Mucosa of rectum (tissue), 2 donors: Measurements from ENCODE around the gene TPM1.

Experiments used
- H3K27ac ChIP-seq, 2 donors: one replicate each; pipeline ENCODE4 v1.7.0; 2013; ENCODE audit warnings: inconsistent platforms in 2 of 2, low read depth in 2 of 2, low read length in 2 of 2
- H3K27me3 ChIP-seq, 2 donors: one replicate each; pipeline ENCODE4 v1.7.0; 2013; ENCODE audit warnings: low read length in 2 of 2; ENCODE audit not compliant: control insufficient read depth in 2 of 2, insufficient read depth in 2 of 2
- H3K36me3 ChIP-seq, 2 donors: one replicate each; pipeline ENCODE4 v1.7.0; 2013; ENCODE audit warnings: low read length in 2 of 2; ENCODE audit not compliant: control insufficient read depth in 2 of 2, insufficient read depth in 2 of 2
- H3K4me1 ChIP-seq, 2 donors: one replicate each; pipeline ENCODE4 v1.7.0; 2013; ENCODE audit warnings: low read length in 2 of 2, mild to moderate bottlenecking in 1 of 2; ENCODE audit not compliant: control insufficient read depth in 2 of 2, insufficient read depth in 2 of 2
- H3K4me3 ChIP-seq, 2 donors: one replicate each; pipeline ENCODE4 v1.7.0; 2013; ENCODE audit warnings: low read length in 2 of 2
- H3K9ac ChIP-seq, 2 donors: one replicate each; pipeline ENCODE4 v1.7.0; 2013; ENCODE audit warnings: low read length in 2 of 2, low read depth in 1 of 2, mild to moderate bottlenecking in 1 of 2
- H3K9me3 ChIP-seq, 2 donors: one replicate each; pipeline ENCODE4 v1.7.0; 2013; ENCODE audit warnings: low read length in 2 of 2; ENCODE audit not compliant: control insufficient read depth in 2 of 2
- donor health status: healthy.
- donor health status: Normal muscosa, but diverticular disease.

Gene TPM1

GRCh38 chr15:63052961-63053698 lies 10.6 kb downstream of the TPM1 start:
- H3K36me3 ChIP-seq, result peaks cover 18% of the 10 kb centered on the region in 2 donors
- peaks cover 39 to 52% of the 10 kb centered on the region in 2 donors for H3K4me1 ChIP-seq
- no peaks in the 10 kb centered on the region for H3K27me3 ChIP-seq

GRCh38 chr15:63054281-63054683 lies 11.7 kb downstream of the TPM1 start:
- Histone ChIP-seq H3K36me3 (peaks cover 28% of the 10 kb centered on the region in 2 donors), H3K27ac (peak overlapping the region; percentile 84 to 96), H3K9ac (peak overlapping the region; percentile 20 to 69), H3K4me1 (peaks cover 39 to 48% of the 10 kb centered on the region in 2 donors), H3K9me3 (no peaks in the 10 kb centered on the region), H3K27me3 (no peaks in the 10 kb centered on the region), H3K4me3 (peak overlapping the region; percentile 23 to 32)

More at GRCh38 chr15:63052961-63053698, 10.6 kb downstream of the TPM1 start:
- peak overlapping the region; percentile 37 to 46 for H3K4me3 ChIP-seq
- H3K27ac ChIP-seq, result peak overlapping the region; percentile 84 to 96
- no peaks in the 10 kb centered on the region for H3K9me3 ChIP-seq
- peak overlapping the region; percentile 35 to 69 for H3K9ac ChIP-seq

GRCh38 chr15:63054985-63055384 lies 12.4 kb downstream of the TPM1 start:
- H3K36me3 ChIP-seq, result peaks cover 34 to 35% of the 10 kb centered on the region in 2 donors
- no peak overlapping the region for H3K4me3 ChIP-seq
- peaks cover 33 to 41% of the 10 kb centered on the region in 2 donors for H3K4me1 ChIP-seq
- H3K9ac ChIP-seq, result peak overlapping the region in 1 of 2 donors; percentile 69
- no peaks in the 10 kb centered on the region for H3K9me3 ChIP-seq
- no peaks in the 10 kb centered on the region for H3K27me3 ChIP-seq
- H3K27ac ChIP-seq, result peak overlapping the region; percentile 84 to 96

- Histone ChIP-seq H3K36me3 (peaks cover 52 to 54% of the 10 kb centered on the region in 2 donors), H3K9me3 (no peaks in the 10 kb centered on the region), H3K27ac (peak overlapping the region in 1 of 2 donors; percentile 16), H3K4me1 (peaks cover 21 to 29% of the 10 kb centered on the region in 2 donors), H3K4me3 (no peak overlapping the region), H3K9ac (peak overlapping the region in 1 of 2 donors; percentile 11), H3K27me3 (no peaks in the 10 kb centered on the region)
Observed at GRCh38 chr15:63056829-63057228, 14.3 kb downstream of the TPM1 start.

GRCh38 chr15:63057468-63058345 lies 15.2 kb downstream of the TPM1 start:
- peaks cover 12 to 22% of the 10 kb centered on the region in 2 donors for H3K4me1 ChIP-seq
- no peak overlapping the region for H3K9ac ChIP-seq
- H3K27ac ChIP-seq, result no peak overlapping the region
- no peaks in the 10 kb centered on the region for H3K9me3 ChIP-seq
- no peaks in the 10 kb centered on the region for H3K27me3 ChIP-seq
- H3K4me3 ChIP-seq, result no peak overlapping the region
- H3K36me3 ChIP-seq, result peaks cover 61 to 62% of the 10 kb centered on the region in 2 donors

GRCh38 chr15:63059075-63059474 lies 16.5 kb downstream of the TPM1 start:
- H3K9ac ChIP-seq, result no peak overlapping the region
- no peak overlapping the region for H3K4me3 ChIP-seq
- H3K27me3 ChIP-seq, result no peaks in the 10 kb centered on the region
- peaks cover 3 to 10% of the 10 kb centered on the region in 2 donors for H3K4me1 ChIP-seq
- no peak overlapping the region for H3K27ac ChIP-seq
- H3K36me3 ChIP-seq, result peaks cover 73 to 76% of the 10 kb centered on the region in 2 donors
- H3K9me3 ChIP-seq, result no peaks in the 10 kb centered on the region

- peaks cover 77 to 81% of the 10 kb centered on the region in 2 donors for H3K36me3 ChIP-seq
- H3K4me1 ChIP-seq, result peaks cover 0 to 3% of the 10 kb centered on the region in 2 donors
- no peak overlapping the region for H3K27ac ChIP-seq
- no peaks in the 10 kb centered on the region for H3K9me3 ChIP-seq
- H3K27me3 ChIP-seq, result no peaks in the 10 kb centered on the region
- no peak overlapping the region for H3K9ac ChIP-seq
- no peak overlapping the region for H3K4me3 ChIP-seq
Observed at GRCh38 chr15:63059573-63060216, 17.1 kb downstream of the TPM1 start.

- Histone ChIP-seq H3K27ac (no peak overlapping the region), H3K9me3 (no peaks in the 10 kb centered on the region), H3K4me3 (no peak overlapping the region), H3K27me3 (no peaks in the 10 kb centered on the region), H3K4me1 (no peaks in the 10 kb centered on the region), H3K9ac (no peak overlapping the region), H3K36me3 (peaks cover 81 to 89% of the 10 kb centered on the region in 2 donors)
Observed at GRCh38 chr15:63060699-63061098, 18.2 kb downstream of the TPM1 start.

GRCh38 chr15:63061975-63062374 lies 19.4 kb downstream of the TPM1 start:
- no peak overlapping the region for H3K9ac ChIP-seq
- H3K27me3 ChIP-seq, result no peaks in the 10 kb centered on the region
- no peaks in the 10 kb centered on the region for H3K4me1 ChIP-seq
- no peak overlapping the region for H3K4me3 ChIP-seq
- peaks cover 81 to 92% of the 10 kb centered on the region in 2 donors for H3K36me3 ChIP-seq
- H3K27ac ChIP-seq, result no peak overlapping the region
- no peaks in the 10 kb centered on the region for H3K9me3 ChIP-seq
